ENCODE data around the gene SLC31A2.
"Not testable (repeated sequence)": the region's sequence is repeated elsewhere in the genome, so short reads cannot be mapped to it uniquely, and the experiment has no call there.

SLC31A2 gene

DNA sequence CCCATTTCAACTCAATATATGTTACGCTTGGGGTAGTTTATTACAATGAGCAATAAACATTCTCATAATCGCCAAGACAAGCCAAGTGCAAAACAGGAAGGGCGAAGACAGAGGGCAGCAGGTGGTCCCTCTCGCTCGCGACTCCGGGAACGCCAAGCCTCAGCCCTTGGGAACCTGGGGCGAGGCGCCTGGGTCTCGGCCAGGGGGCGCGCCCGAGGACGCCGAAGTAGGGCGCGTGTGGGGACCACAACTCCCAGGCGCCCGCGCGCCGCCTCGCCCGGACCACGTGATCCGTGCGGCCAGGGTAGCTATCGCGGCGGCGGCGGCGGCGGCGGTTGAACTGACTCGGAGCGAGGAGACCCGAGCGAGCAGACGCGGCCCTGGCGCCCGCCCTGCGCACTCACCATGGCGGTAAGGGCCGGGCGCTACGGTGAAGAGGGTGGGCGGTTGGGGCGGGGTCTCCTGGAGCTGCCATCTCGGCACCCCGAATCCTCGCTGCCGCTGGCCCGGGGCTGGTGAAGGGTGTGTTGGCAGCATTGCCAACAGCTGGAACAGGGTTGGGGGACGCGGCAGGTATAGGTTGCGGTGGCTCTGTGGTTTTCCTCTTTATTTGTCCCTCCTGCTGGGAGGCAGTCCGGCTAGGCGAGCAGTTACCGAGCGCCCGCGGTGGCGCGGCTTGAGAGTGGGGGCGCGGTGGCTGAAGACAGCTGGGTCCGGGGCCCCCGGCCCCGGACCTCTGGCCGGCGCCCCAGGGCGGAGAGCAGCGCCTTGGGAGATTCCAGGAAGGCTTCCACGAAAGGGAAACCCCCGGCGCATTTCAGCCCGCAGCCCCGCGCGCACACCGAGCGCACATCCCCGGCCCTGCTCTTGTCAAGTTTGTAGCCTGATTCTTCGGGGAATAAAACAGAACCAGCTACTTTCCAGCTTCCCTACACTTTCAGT is at the start of gene SLC31A2:
Gene SLC31A2, plus strand, starts transcription at position 338 of the 942 bp plus-strand sequence. Its CDS starts 68 bp downstream, at position 406.
- no peak for DNase-seq (ENCODE audit: low read depth)

DNA sequence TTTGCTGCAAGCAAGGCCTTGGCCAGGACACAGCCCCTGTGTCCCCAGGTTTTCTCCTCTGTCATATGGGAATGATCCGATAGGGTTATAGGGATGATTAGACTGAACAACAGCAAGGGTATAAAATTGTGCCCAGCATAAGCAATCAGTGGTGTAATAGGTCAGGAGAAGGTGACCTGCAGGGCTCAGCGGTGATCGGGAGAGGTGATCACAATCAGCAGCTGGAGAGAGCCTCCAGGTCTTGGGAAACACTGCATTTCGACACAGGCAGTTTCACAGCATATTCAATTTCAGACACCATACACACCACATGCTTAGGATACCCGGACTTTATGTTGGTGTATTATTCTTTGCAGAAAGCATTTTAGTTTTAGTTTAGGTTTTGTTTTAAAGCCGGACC is 45.5 kb upstream of the SLC31A2 start:
- DNase-seq (ENCODE audit: low read depth) = not testable (repeated sequence)

DNA sequence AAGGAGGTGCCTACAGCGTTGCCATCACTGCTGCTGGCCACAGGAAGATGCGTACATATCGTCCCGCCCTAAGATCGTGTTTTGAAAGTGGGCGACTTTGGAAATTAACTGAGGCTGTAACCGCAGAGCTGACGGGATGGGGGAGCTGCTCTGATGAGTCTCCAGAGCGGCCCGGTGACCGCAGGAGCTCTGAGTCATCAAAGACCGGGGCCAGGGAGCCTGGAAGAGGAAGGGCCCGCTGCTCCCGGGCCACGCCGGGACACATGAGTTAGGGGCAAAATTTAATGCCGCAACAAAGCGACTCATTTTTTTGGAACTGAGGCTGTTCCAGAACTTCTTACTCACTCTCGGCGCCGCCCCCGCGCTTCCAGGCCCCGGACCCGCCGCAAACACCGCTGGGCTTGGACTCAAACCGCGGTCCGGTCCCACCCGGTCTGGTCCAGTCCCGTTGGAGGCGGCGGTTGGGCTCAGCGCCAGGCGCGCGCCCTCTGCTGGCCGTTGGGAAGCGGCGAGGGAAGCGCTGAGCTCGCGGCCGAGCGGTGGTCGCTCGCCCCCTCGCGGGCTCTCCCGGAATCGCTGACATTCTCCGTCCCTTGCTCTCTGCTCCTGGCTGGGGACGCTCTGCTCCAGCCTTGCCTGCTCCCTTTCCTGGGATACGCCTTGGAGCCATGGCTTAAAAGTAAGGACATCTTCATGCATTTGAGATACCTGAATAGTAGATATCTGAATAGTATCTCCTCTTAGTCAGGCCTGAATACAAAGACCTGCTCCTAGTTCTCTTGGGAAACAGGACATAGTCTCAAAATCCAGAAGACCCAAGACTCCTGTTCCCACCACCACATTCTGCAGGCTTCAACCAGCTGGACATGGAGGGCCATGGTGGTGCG is 39.5 kb upstream of the SLC31A2 start:
- not testable (repeated sequence) for DNase-seq (ENCODE audit: low read depth)

- DNase-seq (ENCODE audit: low read depth) = not testable (repeated sequence)
Measured at GRCh38 chr9:113112706-113113510, 37.9 kb upstream of the SLC31A2 start.

- DNase-seq (ENCODE audit: low read depth) = not testable (repeated sequence)
Measured at GRCh38 chr9:113118829-113119228, 32.0 kb upstream of the SLC31A2 start.

DNA sequence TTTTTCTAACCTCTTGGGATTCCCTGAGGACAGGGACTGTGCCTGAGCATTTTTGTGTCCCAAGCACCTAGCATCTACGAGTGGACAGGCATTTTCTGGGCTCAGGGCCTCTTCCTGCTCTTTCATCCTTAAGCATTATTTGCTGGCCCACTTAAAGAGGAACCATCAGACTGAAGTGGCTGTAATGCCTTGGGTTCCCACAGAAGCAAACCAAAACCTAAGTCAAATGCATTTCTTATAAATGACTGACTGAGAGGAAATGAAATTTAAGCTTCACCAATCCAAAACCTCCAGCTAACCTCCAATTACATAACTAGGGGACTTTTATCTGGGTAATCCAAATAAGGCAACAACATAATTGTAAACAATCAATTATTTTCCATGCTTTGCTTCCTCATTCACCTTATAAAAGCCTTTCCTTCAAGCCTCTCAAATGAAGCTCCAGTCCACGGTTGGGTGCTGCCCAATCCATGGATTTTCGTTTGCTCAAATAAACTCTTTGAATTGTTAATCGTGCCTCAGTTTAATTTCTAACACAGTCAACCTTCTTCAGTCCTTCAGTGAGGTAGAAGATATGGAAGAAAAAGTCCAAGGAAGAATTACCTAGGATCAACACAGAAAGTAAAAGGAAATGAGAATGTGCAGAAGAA is 25.3 kb upstream of the SLC31A2 start:
- DNase-seq (ENCODE audit: low read depth) = no peak

DNA sequence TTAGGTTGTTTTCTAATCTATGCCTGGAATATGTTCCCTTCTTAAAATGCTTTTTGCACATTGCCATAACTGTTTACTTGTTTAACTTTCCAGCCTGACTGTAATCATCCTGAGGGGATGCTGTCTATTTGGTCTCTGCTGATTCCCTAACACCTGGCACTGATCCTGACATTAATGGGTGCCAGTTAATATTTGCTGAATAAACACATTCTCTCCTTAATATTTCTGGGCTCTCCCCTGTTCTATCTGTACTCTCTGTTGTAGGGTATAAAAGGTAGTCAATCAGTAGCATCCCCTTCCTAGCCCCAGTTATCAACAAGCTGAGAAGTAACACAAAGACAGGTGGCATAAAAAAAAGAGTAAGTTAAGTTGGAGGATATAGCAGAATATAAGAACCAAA is 21.3 kb upstream of the SLC31A2 start:
- no peak for DNase-seq (ENCODE audit: low read depth)

- DNase-seq (ENCODE audit: low read depth) = no peak
Measured at GRCh38 chr9:113129884-113130283, 20.9 kb upstream of the SLC31A2 start.

DNA sequence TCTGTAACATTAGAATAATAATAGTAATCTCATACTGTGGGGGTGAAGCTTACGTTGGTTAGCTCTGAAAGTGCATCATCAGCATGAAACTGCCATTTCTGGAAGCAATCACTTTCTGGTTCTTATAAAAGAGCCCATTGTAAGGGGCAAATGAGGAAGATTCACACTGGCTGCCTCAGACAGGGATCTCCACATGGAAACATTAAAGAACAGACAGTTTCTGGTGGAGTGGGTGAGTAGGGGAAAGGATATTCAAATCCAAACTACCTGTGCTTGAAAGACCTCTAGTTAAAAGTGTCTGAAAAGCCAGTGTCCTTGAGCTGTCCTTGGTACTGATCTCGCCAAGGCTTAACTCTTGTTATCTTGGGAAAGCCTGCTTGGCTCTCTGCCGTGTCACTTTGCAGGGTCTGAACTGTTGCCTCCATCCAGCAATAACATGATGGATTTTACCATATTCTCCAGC is 19.1 kb upstream of the SLC31A2 start:
- DNase-seq (ENCODE audit: low read depth) = no peak

- DNase-seq (ENCODE audit: low read depth) = no peak
Measured at GRCh38 chr9:113137196-113138168, 13.3 kb upstream of the SLC31A2 start.

DNA sequence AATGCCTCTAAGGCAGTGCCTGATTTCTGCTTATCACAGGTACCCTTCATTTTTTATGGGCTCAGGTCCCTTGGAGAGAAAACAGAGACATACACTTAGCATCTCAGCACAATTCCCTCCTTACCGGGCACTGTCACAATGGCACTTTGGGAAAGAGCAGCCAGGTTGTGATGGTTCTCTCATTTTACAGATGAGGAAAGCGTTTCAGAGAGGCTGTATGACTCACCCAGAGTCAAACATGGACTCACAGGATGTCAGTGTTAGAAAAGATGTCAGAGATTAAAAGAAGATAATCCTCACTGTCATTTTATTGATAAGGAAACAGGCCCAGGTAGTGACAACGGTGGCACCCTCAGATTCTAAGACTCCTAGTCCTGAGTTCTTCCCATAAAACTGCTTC is 12.0 kb upstream of the SLC31A2 start:
- DNase-seq (ENCODE audit: low read depth) = no peak

DNA sequence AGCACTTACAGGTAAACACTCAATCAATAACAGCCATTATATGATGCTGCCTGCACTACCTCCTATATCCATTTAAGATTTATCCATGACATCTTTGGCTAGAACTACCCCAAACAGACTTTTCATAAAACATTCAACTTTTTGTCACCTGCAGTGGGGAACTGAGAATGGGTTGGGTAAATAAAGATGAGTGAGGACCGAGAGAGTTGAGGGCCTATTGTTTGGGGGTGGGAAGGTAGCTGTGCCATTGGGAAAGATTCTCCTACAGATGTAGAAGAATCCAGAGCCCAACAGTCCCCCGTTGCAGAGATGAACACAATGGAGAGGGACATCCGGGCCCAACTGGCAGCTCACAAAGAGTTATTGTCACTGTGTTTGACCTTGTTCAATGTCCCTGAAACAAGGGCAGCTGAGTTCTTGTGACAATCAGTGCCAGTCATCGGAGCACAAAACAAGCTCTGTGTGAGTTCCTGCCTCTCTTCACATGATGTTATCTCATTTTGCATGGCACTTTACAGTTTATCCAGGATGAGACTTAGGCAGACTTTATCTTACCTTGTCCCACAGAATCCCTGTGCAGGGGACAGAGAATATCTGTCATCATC is 11.5 kb upstream of the SLC31A2 start:
- DNase-seq (ENCODE audit: low read depth) = no peak

DNA sequence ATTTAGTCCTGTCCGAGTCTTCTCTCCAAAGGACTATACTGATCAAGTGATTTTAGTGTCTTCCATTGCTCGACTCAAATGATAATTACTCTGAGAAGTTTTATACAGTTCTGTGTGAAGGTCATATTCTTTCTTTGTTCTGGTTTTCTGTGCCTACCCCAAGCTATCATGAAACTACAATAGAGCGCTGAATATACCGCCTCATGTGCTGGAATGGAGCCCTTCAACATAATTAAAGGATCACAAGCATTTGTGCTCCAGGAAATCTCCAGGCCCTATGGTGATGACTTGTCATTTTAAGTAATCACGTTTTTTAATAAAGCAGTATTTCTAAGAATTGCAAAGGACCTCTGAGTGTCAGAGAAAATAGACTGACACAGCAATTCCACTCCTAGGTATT is 10.9 kb upstream of the SLC31A2 start:
- DNase-seq (ENCODE audit: low read depth) = no peak

GRCh38 chr9:113140896-113141295 is 9.9 kb upstream of the SLC31A2 start:
- DNase-seq (ENCODE audit: low read depth) = not testable (repeated sequence)

DNA sequence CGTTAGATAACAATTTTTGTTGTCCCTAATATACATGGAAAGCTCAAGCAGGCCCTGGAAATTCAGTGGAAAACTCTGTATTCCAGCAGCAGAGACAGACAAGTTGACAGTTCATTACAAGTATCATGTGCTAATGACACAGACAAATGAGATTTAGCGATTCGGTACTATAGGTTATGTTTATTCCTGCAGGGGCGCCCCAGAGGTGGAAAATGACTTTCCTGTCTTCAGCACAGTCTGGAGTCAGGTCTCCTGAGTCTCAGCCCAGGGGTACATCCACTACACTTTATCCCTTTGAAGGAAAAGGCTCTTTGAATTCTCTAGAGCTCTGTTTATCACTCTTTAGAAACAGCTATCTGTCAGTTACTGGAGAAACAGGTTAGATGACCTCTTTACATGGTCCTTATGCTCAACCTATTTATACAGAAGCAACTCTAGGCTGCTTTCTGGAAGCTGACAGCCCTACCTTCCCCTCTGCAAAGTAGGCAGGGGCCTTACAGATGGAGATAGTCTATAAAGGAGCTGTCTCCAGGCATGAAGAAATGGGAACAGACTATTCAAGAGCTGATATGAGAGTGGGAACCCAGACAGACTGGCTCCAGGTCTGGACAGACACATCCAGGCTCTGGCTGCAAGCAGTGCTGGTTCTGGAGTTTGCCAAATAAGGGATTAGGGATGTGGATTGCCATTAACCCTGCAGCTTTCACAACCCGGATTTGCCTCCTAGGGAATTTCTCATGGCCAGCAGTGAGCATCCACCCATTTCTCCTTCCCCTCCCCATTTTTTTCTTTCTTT is 7.2 kb upstream of the SLC31A2 start:
- no peak for DNase-seq (ENCODE audit: low read depth)

DNA sequence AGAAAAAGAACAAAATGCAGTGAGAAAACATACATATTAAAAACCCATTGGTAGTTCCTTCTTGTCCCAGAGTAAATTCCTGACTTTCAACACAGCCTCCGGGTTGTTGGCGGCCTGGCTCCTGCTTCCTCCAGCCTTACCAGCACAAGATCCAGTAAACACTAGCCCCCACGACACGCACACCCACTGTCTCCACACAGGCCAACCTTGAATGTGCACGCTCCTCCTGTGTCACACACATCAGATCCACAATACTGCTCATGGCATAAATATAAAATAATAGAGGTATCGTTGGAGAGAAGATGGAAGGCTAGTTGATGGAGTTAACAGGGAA is 2.5 kb upstream of the SLC31A2 start:
- no peak for DNase-seq (ENCODE audit: low read depth)

GRCh38 chr9:113148781-113149510 is 1.9 kb upstream of the SLC31A2 start:
- no peak for DNase-seq (ENCODE audit: low read depth)

DNA sequence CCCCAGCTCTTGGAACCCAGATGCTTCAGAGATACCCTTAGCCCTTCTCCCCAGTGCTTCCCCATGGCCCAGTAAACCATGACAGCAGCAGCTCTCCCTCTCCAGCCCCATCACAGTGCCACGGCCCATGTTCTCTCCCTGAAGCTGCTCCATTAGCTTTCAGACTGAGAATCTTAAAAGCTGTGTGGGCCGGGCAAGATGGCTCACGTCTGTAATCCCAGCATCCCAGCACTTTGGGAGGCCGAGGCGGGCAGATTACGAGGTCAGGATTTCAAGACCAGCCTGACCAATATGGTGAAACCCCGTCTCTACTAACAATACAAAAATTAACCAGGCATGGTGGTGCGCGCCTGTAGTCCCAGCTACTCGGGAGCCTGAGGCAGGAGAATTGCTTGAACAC is 1.2 kb upstream of the SLC31A2 start:
- DNase-seq (ENCODE audit: low read depth) = not testable (repeated sequence)
